RWPE1 (cell line): Measurements from ENCODE around the gene ELP6.

Experiments used
- CTCF ChIA-PET: fragments of 350-600 bp; sonication (Branson Sonifier 250); formaldehyde crosslinking; extraction: SDS; loops from one replicate; lab custom pipeline; 2021; lab: Yijun Ruan, JAX
- POLR2A ChIA-PET: fragments of 400-600 bp; formaldehyde crosslinking; extraction: SDS; loops from one replicate; lab custom pipeline; 2020; ENCODE audit warnings: antibody characterized with exemption; ENCODE audit not compliant: low non-redundant PET; lab: Yijun Ruan, JAX
- DNase-seq: peaks from one replicate; pipeline ENCODE4 v3.0.0; 2012; ENCODE audit warnings: low spot score
- H3K27ac ChIP-seq: fragments of 450-650 bp; 2 replicates; pipeline ENCODE4 v1.5.1; 2017
- CTCF ChIP-seq: fragments of 450-650 bp; conservative IDR thresholded peaks from 2 replicates; pipeline ENCODE4 v1.5.1; 2017; ENCODE audit warnings: low read depth, mild to moderate bottlenecking

Gene ELP6

GRCh38 chr3:47525617-47526016 is 12.1 kb upstream of the ELP6 start:
- no peak for TF ChIP-seq CTCF
- POLR2A ChIA-PET: no interaction called here
- H3K27ac ChIP-seq: no peak overlapping the region
- CTCF ChIA-PET: no interaction called here
- no peak for DNase-seq

- no peak overlapping the region for H3K27ac ChIP-seq
- ChIA-PET CTCF (no interaction called here), POLR2A (no interaction called here)
- no peak for TF ChIP-seq CTCF
- no peak for DNase-seq
Observed at GRCh38 chr3:47523310-47524073, 10.0 kb upstream of the ELP6 start.

- CTCF ChIA-PET: interaction anchor here (0.5 to 1.2 kb wide), 6 partner anchors 20 to 414 kb away, joined by 3 to 5 read pairs (median 4); no protein-coding TSS in a partner anchor
- peak; percentile 65 for DNase-seq
- H3K27ac ChIP-seq: peak overlapping the region; percentile 13; the same call in 1 of the 2 replicates
- POLR2A ChIA-PET: no interaction called here
- peak; percentile 83 for TF ChIP-seq CTCF
Observed at GRCh38 chr3:47522082-47522987, 8.8 kb upstream of the ELP6 start.

GRCh38 chr3:47520756-47521155 is 7.2 kb upstream of the ELP6 start:
- H3K27ac ChIP-seq: no peak overlapping the region
- no peak for TF ChIP-seq CTCF
- DNase-seq: no peak
- CTCF ChIA-PET: no interaction called here
- POLR2A ChIA-PET: no interaction called here

- POLR2A ChIA-PET: no interaction called here
- CTCF ChIA-PET: no interaction called here
Observed at GRCh38 chr3:47517937-47518336, 4.4 kb upstream of the ELP6 start.

More at GRCh38 chr3:47517937-47518336, 4.4 kb upstream of the ELP6 start:
- no peak overlapping the region for H3K27ac ChIP-seq
- no peak for DNase-seq
- no peak for TF ChIP-seq CTCF
